ENCODE data around the gene INPP5A.
"Not testable (repeated sequence)": the region's sequence is repeated elsewhere in the genome, so short reads cannot be mapped to it uniquely, and the experiment has no call there.

Gene INPP5A

GRCh38 chr10:132793213-132793612 is 255.6 kb downstream of the INPP5A start:
- no peak for DNase-seq

GRCh38 chr10:132793871-132794849 is 256.6 kb downstream of the INPP5A start:
- DNase-seq: no peak

DNA sequence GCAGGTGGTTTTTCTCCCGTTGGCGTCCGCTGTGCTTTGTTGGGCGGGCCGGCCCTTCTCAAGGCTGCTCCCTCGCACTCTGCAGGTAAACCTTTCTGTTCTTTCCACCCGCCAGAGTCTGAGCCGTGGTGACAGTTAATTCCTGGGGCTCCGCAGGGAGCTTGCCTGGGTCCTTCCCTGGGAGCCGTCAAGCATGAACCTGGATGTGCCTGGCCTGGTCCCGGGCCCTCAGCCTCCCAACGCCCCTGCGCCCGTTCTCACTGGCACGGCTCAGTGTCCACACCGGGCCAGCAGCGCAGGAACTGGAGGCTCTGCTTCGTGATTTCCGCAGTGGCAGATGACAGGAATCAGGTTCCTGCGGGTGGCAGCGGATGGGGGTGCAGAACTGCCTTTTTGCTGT is 259.3 kb downstream of the INPP5A start:
- DNase-seq: no peak

- not testable (repeated sequence) for DNase-seq
Measured at GRCh38 chr10:132797986-132798385, 260.4 kb downstream of the INPP5A start.

DNA sequence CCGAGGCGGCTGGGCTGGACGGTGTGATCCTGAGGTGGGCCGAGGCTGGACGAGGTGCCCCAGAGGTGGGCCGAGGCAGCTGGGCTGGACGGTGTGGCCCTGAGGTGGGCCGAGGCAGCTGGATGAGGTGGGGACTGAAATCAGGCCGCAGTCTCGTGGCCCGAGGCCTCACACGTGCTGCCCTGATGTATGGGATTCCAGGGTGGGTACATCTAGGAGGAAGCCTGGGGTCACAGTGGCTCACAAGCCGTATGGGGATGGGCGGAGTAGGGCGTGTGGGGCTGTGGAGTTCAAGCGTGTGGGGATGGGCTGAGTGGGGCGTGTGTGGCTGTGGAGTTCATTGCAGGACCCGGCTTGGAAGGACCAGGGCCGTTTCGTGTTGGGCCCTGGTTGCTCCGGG is 260.8 kb downstream of the INPP5A start:
- no peak for DNase-seq

- no peak for DNase-seq
Measured at GRCh38 chr10:132798876-132799275, 261.3 kb downstream of the INPP5A start.

GRCh38 chr10:132799865-132800264 is 262.3 kb downstream of the INPP5A start:
- DNase-seq: no peak

GRCh38 chr10:132802048-132802447 is 264.5 kb downstream of the INPP5A start:
- DNase-seq: no peak

- no peak for DNase-seq
Measured at GRCh38 chr10:132802694-132803320, 265.2 kb downstream of the INPP5A start.

- DNase-seq: no peak
Measured at GRCh38 chr10:132803416-132804210, 266.0 kb downstream of the INPP5A start.

DNA sequence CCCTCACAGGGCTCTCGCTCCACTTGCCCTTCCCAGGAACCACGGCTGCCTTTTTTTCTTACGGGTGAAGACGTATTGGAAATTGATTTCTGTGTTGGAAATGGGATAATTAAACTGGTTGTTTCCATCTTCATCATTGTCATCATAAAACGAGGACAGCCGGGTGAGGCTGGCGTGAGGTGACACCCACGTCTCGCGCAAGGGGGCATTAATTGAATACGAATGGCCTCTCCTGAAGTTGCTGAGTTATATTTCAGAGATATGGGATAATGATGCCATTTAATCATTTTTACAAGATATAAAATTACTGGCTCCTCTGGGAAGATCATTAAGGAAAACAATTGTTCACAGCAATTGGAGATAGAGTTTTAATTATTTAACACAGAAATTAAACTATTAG is 266.7 kb downstream of the INPP5A start:
- no peak for DNase-seq

DNA sequence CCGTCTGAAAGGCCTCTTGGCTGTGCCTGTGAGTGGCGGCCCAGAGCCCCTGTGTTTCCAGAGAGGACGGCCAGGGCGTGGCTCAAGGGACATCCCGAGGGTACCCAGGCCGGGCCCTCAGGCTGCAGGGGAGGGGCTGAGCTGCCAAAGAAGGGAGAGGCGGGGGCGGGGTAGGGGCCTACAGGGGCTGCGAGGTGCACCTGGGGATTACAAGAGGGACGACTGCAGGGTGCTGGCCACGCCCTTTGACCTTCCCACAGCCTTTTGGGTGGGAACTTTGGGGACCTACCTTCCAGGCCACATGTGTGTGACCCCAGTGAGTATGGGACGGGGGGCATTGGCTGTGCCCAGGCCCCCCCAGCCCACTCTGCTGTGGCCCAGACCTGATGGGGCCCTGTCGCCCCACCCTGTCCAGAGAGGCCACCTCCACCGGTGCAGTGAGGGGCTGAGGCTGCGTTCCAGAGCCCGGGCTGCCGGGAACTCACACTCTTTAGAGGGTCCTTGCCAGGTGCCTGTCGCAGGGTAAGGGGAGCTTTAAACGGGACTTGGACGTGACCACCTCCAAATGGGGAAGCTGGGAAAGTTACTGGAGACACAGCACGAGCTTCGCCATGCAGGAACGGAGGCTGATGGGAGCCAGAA is 267.3 kb downstream of the INPP5A start:
- no peak for DNase-seq

- no peak for DNase-seq
Measured at GRCh38 chr10:132805599-132805998, 268.0 kb downstream of the INPP5A start.

GRCh38 chr10:132806110-132806509 is 268.5 kb downstream of the INPP5A start:
- DNase-seq: no peak

- DNase-seq: no peak
Measured at GRCh38 chr10:132806561-132807003, 269.0 kb downstream of the INPP5A start.

GRCh38 chr10:132807621-132808049 is 270.0 kb downstream of the INPP5A start:
- DNase-seq: no peak

GRCh38 chr10:132808383-132809231 is 271.0 kb downstream of the INPP5A start:
- DNase-seq: no peak

GRCh38 chr10:132809232-132810140 is 271.9 kb downstream of the INPP5A start:
- DNase-seq: no peak

DNA sequence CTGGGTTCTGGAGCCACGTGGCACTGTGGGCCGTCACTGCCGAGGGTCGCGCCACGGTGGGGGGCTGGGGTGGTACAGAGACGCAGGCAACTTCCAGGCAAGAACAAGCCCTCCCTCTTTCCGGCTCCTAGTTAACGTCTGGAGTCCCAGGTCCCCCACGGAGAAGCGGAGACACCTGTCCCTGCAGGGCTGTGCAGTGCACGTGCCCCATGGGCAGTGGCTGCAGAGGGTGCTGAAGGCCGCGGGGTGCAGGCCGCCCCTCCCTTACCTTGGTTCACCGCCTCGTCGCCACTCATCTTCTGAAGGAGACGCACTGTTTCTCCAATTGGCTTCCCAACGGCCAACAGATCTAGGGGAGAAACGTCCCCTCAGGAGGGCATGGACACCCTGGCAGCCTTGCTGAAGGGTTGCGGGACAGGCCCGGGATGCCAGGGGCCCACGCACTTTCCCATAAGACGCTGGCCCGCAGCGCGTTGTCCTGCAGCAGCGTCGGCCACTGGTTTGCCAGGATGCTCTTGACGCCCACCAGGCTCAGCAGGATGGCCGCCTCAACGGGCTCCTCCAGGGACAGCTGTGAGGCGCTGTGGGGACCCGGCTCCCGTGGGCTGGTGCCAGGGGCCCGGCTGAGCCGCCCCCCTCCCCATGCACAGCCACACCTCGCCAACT is 272.7 kb downstream of the INPP5A start:
- DNase-seq: no peak

Measured in inflammatory macrophage treated with lipopolysaccharide for 4 hours (primary cell).